HepG2 (cell line): Measurements from ENCODE around the gene PSMD3. TPM values are rescaled to one million over a fixed set of nuclear protein-coding genes. Genes with fewer than 3 reads are reported as not detected.

Experiments used
- ARID4A ChIP-seq: sonication (generic); formaldehyde crosslinking; IDR thresholded peaks from 2 replicates; pipeline ENCODE4 v1.5.0; 2020; ENCODE audit warnings: mild to moderate bottlenecking, missing genetic modification reagents, borderline replicate concordance
- ATF7 ChIP-seq, 2 experiments: fragments of 450-650 bp in 1 of 2; sonication (generic) in 1 of 2; formaldehyde crosslinking in 1 of 2; IDR thresholded peaks; 2 replicates each; pipeline versions ENCODE4 v1.4.0 to v1.6.1; 2016 to 2020; ENCODE audit warnings: antibody characterized with exemption in 1 of 2, mild to moderate bottlenecking in 1 of 2, missing genetic modification reagents in 1 of 2
- ETV5 ChIP-seq: IDR thresholded peaks from 2 replicates; pipeline ENCODE4 v1.6.1; 2018; ENCODE audit warnings: missing biosample characterization, missing genetic modification reagents, inconsistent platforms, borderline replicate concordance
- FOXM1 ChIP-seq: sonication (generic); formaldehyde crosslinking; IDR thresholded peaks from 2 replicates; pipeline ENCODE4 v1.5.0; 2020; ENCODE audit warnings: missing genetic modification reagents
- KLF13 ChIP-seq: sonication (generic); formaldehyde crosslinking; IDR thresholded peaks from 2 replicates; pipeline ENCODE4 v1.4.0; 2020; ENCODE audit warnings: mild to moderate bottlenecking, missing genetic modification reagents
- MNT ChIP-seq: fragments of 450-650 bp; IDR thresholded peaks from 2 replicates; pipeline ENCODE4 v1.6.1; 2016
- NONO ChIP-seq, 2 experiments: fragments of 450-650 bp in 1 of 2; sonication (generic) in 1 of 2; formaldehyde crosslinking in 1 of 2; IDR thresholded peaks in 1 of 2; conservative IDR thresholded peaks in 1 of 2; 2 replicates each; pipeline versions ENCODE4 v1.6.1 to v1.8.0; 2017 to 2022; ENCODE audit warnings: mild to moderate bottlenecking in 1 of 2, missing genetic modification reagents in 1 of 2, moderate library complexity in 1 of 2
- POLR2AphosphoS2 ChIP-seq: IDR thresholded peaks from 2 replicates; pipeline ENCODE4 v1.6.1; 2011; ENCODE audit warnings: low read depth, low read length, improper control_type of control experiment
- REL ChIP-seq: sonication (generic); formaldehyde crosslinking; conservative IDR thresholded peaks from 2 replicates; pipeline ENCODE4 v1.8.0; 2022; ENCODE audit warnings: mild to moderate bottlenecking, missing genetic modification reagents, moderate library complexity
- TFDP1 ChIP-seq: IDR thresholded peaks from 2 replicates; pipeline ENCODE4 v1.6.1; 2016; ENCODE audit warnings: missing compliant biosample characterization, missing genetic modification reagents, borderline replicate concordance
- ZFP82 ChIP-seq: sonication (generic); formaldehyde crosslinking; IDR thresholded peaks from 2 replicates; pipeline ENCODE4 v1.5.1; 2020; ENCODE audit warnings: mild to moderate bottlenecking, missing genetic modification reagents, borderline replicate concordance
- ZNF143 ChIP-seq: sonication (generic); formaldehyde crosslinking; IDR thresholded peaks from 2 replicates; pipeline ENCODE4 v1.4.0; 2020; ENCODE audit warnings: missing genetic modification reagents
- ZNF234 ChIP-seq: sonication (generic); formaldehyde crosslinking; conservative IDR thresholded peaks from 2 replicates; pipeline ENCODE4 v1.5.1; 2020; ENCODE audit warnings: mild to moderate bottlenecking, missing genetic modification reagents
- ZNF281 ChIP-seq: sonication (generic); formaldehyde crosslinking; IDR thresholded peaks from 2 replicates; pipeline ENCODE4 v1.4.0; 2020; ENCODE audit warnings: missing genetic modification reagents, borderline replicate concordance
- ZNF414 ChIP-seq: sonication (generic); formaldehyde crosslinking; IDR thresholded peaks from 2 replicates; pipeline ENCODE4 v1.5.0; 2020; ENCODE audit warnings: missing genetic modification reagents
- ZSCAN31 ChIP-seq: sonication (generic); formaldehyde crosslinking; IDR thresholded peaks from 2 replicates; pipeline ENCODE4 v1.5.0; 2020; ENCODE audit warnings: low read depth, mild to moderate bottlenecking, missing genetic modification reagents
- polyA plus RNA-seq, 8 experiments: library from polyadenylated mRNA; depleted of rRNA in 3 of 8; stranded (reverse) in 7 of 8; unstranded in 1 of 8; fragments of >200 nt; fragmentation: Illumina TruSeq in 4 of 8; extraction: Trizol in 4 of 8; gene quantifications; 2 replicates each; pipeline versions ENCODE4 v1.2.1 to v1.2.3, GENCODE V29; 2011 to 2016; ENCODE audit warnings: low read depth in 4 of 8, missing spikeins in 1 of 8, mixed read lengths in 1 of 8; ENCODE audit not compliant: insufficient read depth in 1 of 8
- total RNA-seq, 5 experiments: library from RNA; depleted of rRNA; stranded (reverse); fragments of >200 nt; fragmentation: Illumina TruSeq; extraction: Trizol; gene quantifications; 2 replicates each; pipeline ENCODE4 v1.2.3, GENCODE V29; 2016; ENCODE audit warnings: low read depth in 1 of 5

Gene PSMD3
- total and polyA plus RNA-seq, 2 of the 13 experiments (the other 11 are each of a cell fraction or from before 2014, with no cell fraction given): 97.4 to 146 TPM

DNA sequence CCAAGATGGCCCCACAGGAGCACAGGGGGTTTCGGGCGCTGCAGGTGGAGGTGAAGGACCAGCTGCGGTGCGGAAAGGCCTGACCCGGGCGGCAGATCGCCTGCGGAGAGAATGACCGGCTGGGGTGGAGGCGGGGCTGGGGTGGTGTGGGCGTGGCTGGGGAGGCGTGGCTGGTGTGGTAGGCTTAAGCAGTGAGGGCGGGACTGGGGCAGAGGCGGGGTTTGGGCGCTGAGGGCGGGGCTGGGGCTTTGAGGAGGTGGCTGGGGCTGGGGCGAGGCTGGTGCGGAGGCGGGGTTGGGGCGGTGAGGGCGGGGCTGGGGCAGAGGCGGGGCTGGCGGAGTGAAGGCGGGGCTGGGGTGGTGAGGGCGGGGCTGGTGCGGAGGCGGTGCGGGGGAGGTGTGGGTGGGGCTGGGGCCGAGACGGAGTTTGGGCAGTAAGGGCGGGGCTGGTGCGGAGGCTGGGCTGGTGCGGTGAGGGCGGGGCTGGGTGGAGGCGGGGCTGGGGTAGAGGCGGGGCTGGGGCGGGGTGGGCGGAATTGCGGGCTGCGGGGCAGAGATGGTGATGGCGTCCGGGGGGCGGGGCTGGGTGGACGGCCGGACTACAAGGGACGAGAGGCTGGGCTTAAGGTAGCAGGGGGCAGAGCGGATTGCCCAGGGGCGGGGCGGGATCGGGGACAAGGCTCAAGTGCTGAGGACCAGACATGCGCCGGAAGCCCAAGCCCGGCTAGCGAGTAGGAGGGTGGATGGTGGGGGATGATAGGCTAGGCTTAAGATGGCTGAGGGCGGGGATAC lies 27.7 kb upstream of the PSMD3 start (continued):
- TF ChIP-seq FOXM1 (no peak), ARID4A (CRISPR knock-in tag) (peak; percentile 31; the same call in 1 of the 2 replicates), ATF7 (IDR thresholded peaks at IDR 0.05) (no peak), ATF7 (CRISPR knock-in tag; IDR thresholded peaks at IDR 0.05) (no peak), ETV5 (CRISPR knock-in tag) (peak; percentile 64; the same call in 1 of the 2 replicates), ZSCAN31 (CRISPR knock-in tag) (no peak), ZNF143 (CRISPR knock-in tag) (no peak), ZNF414 (0 out of 2 replicates have a peak, but pooled peaks have one; percentile 56), REL (CRISPR knock-in tag) (no peak), MNT (no peak), ZFP82 (CRISPR knock-in tag) (no peak), ZNF234 (no peak), NONO (IDR thresholded peaks at IDR 0.05) (no peak), NONO (CRISPR knock-in tag; conservative IDR thresholded peaks at IDR 0.05) (no peak), KLF13 (0 out of 2 replicates have a peak, but pooled peaks have one; percentile 47), POLR2AphosphoS2 (no peak), TFDP1 (CRISPR knock-in tag) (no peak), ZNF281 (CRISPR knock-in tag) (peak; percentile 33; the same call in 1 of the 2 replicates)
